HFF-Myc (cell line): ENCODE data around the gene GCKR.

Source experiments
- DNase-seq: peaks from one replicate; pipeline ENCODE4 v3.0.0-alpha.2; 2011; ENCODE audit warnings: low read depth; ENCODE audit errors: extremely low read depth
- H3K4me3 ChIP-seq: replicated peaks from 2 replicates; pipeline ENCODE4 v1.5.1; 2011; ENCODE audit warnings: low read depth, mild to moderate bottlenecking, control low read depth, low read length
- TF ChIP-seq, protein P1 (sequence below): IDR thresholded peaks from 2 replicates; pipeline ENCODE4 v1.5.1; 2012; ENCODE audit warnings: mild to moderate bottlenecking, low read depth, low read length, control low read depth; ENCODE audit errors: missing control alignments

Gene GCKR

DNA sequence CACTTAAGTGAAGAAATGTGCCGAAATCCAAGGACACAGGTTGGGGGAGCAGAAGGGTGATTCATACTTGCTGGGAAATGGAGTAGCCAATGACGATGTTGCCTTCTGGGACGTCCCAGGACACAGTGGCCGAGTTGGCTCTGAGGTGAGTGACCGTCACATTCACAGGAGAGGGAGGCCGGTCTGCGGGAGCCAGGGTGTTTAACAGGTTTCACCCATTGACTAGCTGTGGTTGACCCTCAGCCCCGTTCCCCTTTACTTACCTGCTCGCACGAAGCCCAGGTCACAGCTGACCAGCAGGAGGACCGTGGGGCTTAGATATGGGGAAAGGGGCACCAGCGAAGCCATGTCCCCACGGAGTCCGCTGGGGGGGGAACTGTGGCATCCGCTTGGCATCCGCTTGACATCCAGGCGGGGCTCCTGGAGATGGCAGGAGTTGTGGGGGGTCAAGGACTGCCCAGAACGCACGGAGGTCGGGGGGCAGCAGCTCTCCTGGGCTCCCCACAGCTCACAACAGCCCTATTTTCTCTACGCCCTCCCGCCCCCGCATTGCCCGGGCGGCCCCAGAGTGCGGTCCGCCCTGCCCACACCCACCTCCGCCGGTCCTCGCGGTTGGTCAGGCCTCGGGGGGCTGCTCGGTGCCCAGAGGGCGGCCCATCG is 2.2 kb upstream of the GCKR start:
- TF ChIP-seq, protein P1, sequence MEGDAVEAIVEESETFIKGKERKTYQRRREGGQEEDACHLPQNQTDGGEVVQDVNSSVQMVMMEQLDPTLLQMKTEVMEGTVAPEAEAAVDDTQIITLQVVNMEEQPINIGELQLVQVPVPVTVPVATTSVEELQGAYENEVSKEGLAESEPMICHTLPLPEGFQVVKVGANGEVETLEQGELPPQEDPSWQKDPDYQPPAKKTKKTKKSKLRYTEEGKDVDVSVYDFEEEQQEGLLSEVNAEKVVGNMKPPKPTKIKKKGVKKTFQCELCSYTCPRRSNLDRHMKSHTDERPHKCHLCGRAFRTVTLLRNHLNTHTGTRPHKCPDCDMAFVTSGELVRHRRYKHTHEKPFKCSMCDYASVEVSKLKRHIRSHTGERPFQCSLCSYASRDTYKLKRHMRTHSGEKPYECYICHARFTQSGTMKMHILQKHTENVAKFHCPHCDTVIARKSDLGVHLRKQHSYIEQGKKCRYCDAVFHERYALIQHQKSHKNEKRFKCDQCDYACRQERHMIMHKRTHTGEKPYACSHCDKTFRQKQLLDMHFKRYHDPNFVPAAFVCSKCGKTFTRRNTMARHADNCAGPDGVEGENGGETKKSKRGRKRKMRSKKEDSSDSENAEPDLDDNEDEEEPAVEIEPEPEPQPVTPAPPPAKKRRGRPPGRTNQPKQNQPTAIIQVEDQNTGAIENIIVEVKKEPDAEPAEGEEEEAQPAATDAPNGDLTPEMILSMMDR, result no peak
- DNase-seq, result no peak
- peak overlapping the region; percentile 46 for H3K4me3 ChIP-seq

DNA sequence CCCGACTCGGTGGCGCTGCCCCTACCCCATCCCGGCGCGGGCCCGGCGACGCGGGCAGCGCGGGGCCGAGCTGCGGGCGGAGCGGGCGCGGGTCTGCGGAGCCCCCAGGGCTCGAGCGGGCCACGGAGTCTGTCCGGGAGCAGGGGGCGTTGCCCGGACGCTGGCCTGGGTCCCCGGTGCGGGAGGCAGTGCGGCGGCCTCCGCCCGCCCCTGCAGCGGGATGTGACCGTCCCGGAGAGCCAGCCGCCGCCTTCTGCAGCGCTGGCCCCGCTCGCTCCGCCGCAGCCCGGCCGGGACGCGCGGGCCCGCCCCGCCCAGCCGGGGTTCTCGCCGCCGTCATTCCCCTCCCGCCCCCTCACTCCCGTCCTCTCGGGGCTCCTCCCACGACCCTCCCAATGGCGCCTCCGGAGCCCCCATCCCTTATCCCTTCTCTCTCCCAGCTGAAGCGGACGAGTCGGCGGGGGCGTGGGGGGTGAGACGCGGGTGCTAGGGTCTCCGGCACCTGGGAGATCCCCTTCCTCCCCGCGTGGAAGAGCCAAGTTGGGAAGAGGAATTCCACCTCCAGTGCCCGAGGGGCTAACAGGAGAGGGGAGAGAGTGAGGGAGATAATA is 1.6 kb upstream of the GCKR start, which contains the start of gene FNDC4:
Gene FNDC4 (minus strand): TSS at position 257 of the 611 bp plus-strand sequence. CDS start 521 bp downstream, outside the sequence.
- TF ChIP-seq, protein P1, result no peak
- H3K4me3 ChIP-seq, result peak within 1 kb of the TSS; percentile 46
- no peak for DNase-seq

DNA sequence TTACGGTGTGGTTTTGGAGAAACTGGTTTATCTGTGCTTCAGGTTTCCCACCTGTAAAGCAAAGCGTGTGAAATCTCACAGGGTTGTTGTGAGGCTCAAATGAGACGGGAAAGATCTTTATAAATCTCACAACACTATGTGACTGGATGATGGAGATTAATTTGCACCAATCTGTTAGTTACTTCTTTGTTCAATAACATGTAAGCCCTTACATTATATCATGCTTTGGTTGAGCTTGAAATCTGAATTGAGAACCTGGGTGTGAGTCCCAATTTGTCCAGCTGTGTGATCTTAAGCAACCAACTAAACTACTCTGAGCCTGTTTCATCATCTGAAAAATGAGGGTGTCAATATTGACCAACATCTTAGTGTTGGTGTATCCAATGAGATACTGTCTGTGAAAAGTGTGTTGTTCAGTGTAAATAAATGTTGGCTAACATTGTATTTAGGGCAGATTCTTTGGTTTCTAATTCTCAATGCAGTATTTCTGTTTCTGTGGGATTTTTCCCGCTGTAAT is 741 bp upstream of the GCKR start:
- no peak for DNase-seq
- TF ChIP-seq, protein P1, result no peak
- no peak overlapping the region for H3K4me3 ChIP-seq

DNA sequence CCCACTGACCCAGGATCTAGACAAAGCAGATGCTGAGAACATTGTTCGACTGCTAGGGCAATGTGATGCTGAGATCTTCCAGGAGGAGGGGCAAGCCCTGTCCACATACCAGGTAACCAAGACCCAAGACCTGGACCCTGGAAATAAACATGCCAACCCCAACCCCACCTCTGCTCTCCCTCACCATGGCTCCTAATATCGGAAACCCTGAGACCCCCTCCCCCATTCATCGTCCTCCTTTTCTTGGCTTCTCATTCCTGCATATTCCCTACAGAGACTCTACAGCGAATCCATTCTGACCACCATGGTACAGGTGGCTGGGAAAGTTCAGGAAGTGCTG is 619 bp downstream of the GCKR start:
- TF ChIP-seq, protein P1, result no peak
- H3K4me3 ChIP-seq, result no peak overlapping the region
- DNase-seq, result no peak

DNA sequence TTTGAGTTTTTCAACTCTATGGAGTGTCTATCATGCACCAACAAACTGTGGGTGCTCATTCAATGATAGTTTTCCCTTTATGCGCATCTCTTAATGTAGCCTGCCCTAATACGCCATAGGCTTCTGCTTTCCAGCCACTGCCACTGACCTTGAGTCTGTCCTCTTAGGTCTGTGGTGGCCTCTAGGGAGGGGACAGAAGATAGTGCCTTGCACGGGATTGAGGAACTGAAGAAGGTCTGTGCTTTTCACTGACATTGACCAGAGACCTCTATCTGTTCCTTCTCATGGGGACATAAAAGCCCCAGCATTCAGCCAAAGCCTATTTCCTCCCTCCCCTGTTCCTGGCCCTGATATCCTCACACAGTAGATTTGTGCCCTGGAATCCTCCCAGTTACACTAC is 2.3 kb downstream of the GCKR start:
- no peak overlapping the region for H3K4me3 ChIP-seq
- DNase-seq, result no peak
- TF ChIP-seq, protein P1, result no peak

DNA sequence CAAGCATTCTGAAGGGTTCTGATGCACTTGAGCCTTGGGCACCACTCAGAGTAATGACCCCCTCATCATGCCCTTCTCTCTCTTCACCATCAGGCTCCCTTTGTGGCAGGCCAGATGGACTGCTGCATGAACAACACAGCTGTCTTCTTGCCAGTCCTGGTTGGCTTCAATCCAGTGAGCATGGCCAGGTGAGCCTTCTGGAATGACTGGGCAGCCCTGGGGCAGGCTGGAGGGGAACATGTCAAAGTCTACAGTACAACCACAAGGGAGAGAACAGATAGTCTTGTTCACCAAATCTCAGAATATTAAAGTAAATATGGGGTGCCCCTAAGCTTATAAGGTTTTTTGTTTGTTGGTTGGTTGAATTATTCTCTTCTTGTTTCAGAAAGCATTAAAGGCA is 4.4 kb downstream of the GCKR start:
- no peak for DNase-seq
- no peak overlapping the region for H3K4me3 ChIP-seq
- TF ChIP-seq, protein P1, result no peak
